NT2/D1 (cell line): Measurements from ENCODE around the gene SEMA3C.

Experiments used
- SUZ12 ChIP-seq: IDR thresholded peaks from 2 replicates; pipeline ENCODE4 v1.6.1; 2011; ENCODE audit not compliant: insufficient read length, insufficient read depth; ENCODE audit errors: extremely low read depth
- YY1 ChIP-seq: IDR thresholded peaks from 2 replicates; pipeline ENCODE4 v1.6.1; 2011; ENCODE audit not compliant: insufficient read length, insufficient read depth
- ZNF274 ChIP-seq: IDR thresholded peaks from 2 replicates; pipeline ENCODE4 v1.6.1; 2011; ENCODE audit warnings: mild to moderate bottlenecking, low read depth, low read length

DNA sequence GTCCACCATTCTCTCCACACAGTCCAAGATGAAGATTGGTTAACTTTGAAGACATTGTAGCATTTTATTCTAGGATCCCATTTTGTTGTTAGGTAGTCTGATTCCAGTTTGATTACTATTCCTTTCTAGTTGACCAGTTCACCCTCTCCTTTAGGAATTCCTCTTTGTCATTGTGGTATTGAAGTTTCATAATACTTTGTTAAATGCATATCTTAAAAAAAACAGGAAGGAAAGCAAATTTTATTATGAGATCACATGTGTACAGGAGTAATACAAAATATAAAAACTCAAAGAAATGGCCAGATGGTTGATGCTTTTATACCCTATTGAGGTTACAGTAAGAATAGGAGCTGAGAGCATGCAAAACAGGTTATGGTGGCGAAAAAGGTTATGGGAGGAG, 15.5 kb upstream of the SEMA3C start:
- TF ChIP-seq SUZ12 (no peak), YY1 (no peak), ZNF274 (no peak)
